H1 (cell line): ENCODE measurements around the gene ASTN1. TPM values are rescaled to one million over a fixed set of nuclear protein-coding genes. Genes with fewer than 3 reads are reported as not detected.

Source experiments
- CBX5 ChIP-seq: fragments of 300-800, 300-1000 bp; sonication (generic); IDR thresholded peaks from 2 replicates; pipeline ENCODE4 v1.7.1; 2016; ENCODE audit warnings: antibody characterized with exemption, low read length, low read depth
- CHD7 ChIP-seq: fragments of 300-600 bp; sonication (generic); IDR thresholded peaks from 2 replicates; pipeline ENCODE4 v1.7.1; 2012; ENCODE audit warnings: low read length, moderate library complexity, mild to moderate bottlenecking, inconsistent platforms; ENCODE audit not compliant: insufficient replicate concordance
- EGR1 ChIP-seq: IDR thresholded peaks from 2 replicates; pipeline ENCODE4 v1.6.1; 2011; ENCODE audit warnings: low read depth, low read length, borderline replicate concordance
- EZH2 ChIP-seq: fragments of 200-600 bp; sonication (generic); IDR thresholded peaks from 2 replicates; pipeline ENCODE4 v1.7.1; 2012; ENCODE audit warnings: low read depth, mild to moderate bottlenecking, moderate library complexity, low read length, inconsistent platforms; ENCODE audit not compliant: severe bottlenecking
- KDM4A ChIP-seq: IDR thresholded peaks from one replicate; pipeline ENCODE4 v1.7.1; 2012; ENCODE audit warnings: low read depth, mild to moderate bottlenecking, moderate library complexity, low read length, inconsistent platforms; ENCODE audit not compliant: severe bottlenecking
- NANOG ChIP-seq: IDR thresholded peaks from 2 replicates; pipeline ENCODE4 v1.6.1; 2011; ENCODE audit warnings: low read length, low read depth, mild to moderate bottlenecking, inconsistent platforms; ENCODE audit not compliant: insufficient read depth, poor library complexity, severe bottlenecking
- SAP30 ChIP-seq: fragments of 300-600 bp; sonication (generic); IDR thresholded peaks from 2 replicates; pipeline ENCODE4 v1.7.1; 2012; ENCODE audit warnings: low read length, moderate library complexity, mild to moderate bottlenecking, inconsistent platforms; ENCODE audit not compliant: insufficient read depth, insufficient replicate concordance
- SP1 ChIP-seq: IDR thresholded peaks from 2 replicates; pipeline ENCODE4 v1.6.1; 2011; ENCODE audit warnings: low read depth, low read length
- TAF1 ChIP-seq: IDR thresholded peaks from 2 replicates; pipeline ENCODE4 v1.6.1; 2011; ENCODE audit warnings: mild to moderate bottlenecking, low read depth, low read length
- ZNF274 ChIP-seq: IDR thresholded peaks from 2 replicates; pipeline ENCODE4 v1.7.0; 2012; ENCODE audit warnings: low read length, borderline replicate concordance; ENCODE audit errors: extremely low read depth
- polyA plus RNA-seq, 7 experiments: library from polyadenylated mRNA; depleted of rRNA in 3 of 7; stranded (reverse) in 5 of 7; unstranded in 2 of 7; fragments of >200 nt in 5 of 7; fragments of 200-250 nt in 2 of 7; gene quantifications; 1 replicate in 5 of 7; 2 replicates in 1 of 7; 4 replicates in 1 of 7; pipeline versions ENCODE4 v1.2.1 to v1.2.3, GENCODE V29; 2011 to 2013; ENCODE audit warnings: missing spikeins in 2 of 7, mixed read lengths in 2 of 7
- total RNA-seq: library from RNA; stranded (reverse); fragmentation: NEBNext Ultra II Directional; extraction: Animal tissue kit (Norgen Biotek cat#: 25700); gene quantifications from 2 replicates; pipeline ENCODE4 v1.2.1, GENCODE V29; 2021

The ASTN1 gene
- total and polyA plus RNA-seq, 2 of the 8 experiments (the other 6 are each of a cell fraction or from before 2014, with no cell fraction given): 2.9 to 4.1 TPM

DNA sequence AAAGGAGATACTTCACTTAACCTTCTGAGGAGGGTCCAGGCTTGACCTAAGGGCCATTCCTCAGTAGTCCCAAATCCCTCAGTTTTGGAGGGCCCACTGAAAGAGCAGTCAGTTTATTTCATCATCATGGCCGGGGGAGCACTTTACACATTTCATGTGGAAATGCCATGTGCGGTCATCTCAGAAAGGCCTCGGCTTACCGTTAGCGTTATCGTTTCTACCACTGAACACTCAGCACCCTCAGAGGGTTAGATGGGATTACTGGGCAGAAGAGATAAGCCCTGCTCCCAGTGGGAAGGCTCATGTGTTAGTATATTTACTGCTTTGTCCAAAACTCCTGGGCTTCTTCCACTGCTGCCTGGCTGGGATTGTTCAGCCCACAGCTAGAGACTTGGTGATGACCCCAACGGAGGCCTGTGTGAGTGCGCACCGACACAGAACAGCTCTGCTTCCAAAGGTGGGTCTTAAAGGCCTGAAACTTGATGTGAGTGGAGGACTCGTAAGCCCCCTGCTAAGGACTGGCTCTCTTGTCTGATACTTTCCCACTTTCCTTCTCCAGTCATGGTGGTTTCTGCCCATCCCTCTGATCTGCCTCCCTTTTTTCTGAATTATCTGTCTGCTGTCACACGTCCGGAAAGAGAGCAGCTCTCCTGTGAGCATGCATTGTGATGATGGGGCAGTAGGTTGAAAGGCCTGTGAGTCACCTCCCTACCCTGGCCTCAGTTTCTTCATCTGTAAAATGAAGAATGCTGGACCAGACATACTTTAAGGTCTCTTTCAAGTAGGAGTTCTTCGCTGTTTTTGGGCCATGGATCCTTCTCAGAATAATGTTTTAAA, 284.5 kb downstream of the ASTN1 start (continued):
- TF ChIP-seq CHD7 (no peak), CBX5 (no peak), SP1 (no peak), ZNF274 (no peak), EZH2 (no peak), SAP30 (no peak), NANOG (no peak), EGR1 (no peak), TAF1 (no peak), KDM4A (no peak)
